WTC11 (cell line): ENCODE results near the gene IPO4. TPM values are rescaled to one million over a fixed set of nuclear protein-coding genes. Genes with fewer than 3 reads are reported as not detected.

Source experiments
- AFF4 ChIP-seq: sonication (generic); formaldehyde crosslinking; IDR thresholded peaks from 2 replicates; pipeline ENCODE4 v1.8.1; 2023; ENCODE audit warnings: mild to moderate bottlenecking, missing genetic modification reagents, borderline replicate concordance
- ATF1 ChIP-seq: sonication (generic); formaldehyde crosslinking; IDR thresholded peaks from 2 replicates; pipeline ENCODE4 v1.8.1; 2023; ENCODE audit warnings: mild to moderate bottlenecking, moderate library complexity, missing genetic modification reagents
- ATF3 ChIP-seq: sonication (generic); formaldehyde crosslinking; conservative IDR thresholded peaks from 2 replicates; pipeline ENCODE4 v1.8.1; 2022; ENCODE audit warnings: mild to moderate bottlenecking, missing genetic modification reagents
- FOXJ3 ChIP-seq: sonication (generic); formaldehyde crosslinking; IDR thresholded peaks from 2 replicates; pipeline ENCODE4 v1.9.0; 2021; ENCODE audit warnings: missing genetic modification reagents, mild to moderate bottlenecking, borderline replicate concordance
- MAX ChIP-seq: sonication (generic); formaldehyde crosslinking; IDR thresholded peaks from 2 replicates; pipeline ENCODE4 v1.8.0; 2022; ENCODE audit warnings: mild to moderate bottlenecking, missing genetic modification reagents
- MXD4 ChIP-seq: fragments of 250-450 bp; sonication (Bioruptor Pico); IDR thresholded peaks from 2 replicates; pipeline ENCODE4 v1.8.0; 2021; ENCODE audit warnings: mild to moderate bottlenecking, moderate library complexity, borderline replicate concordance
- MYBL2 ChIP-seq: sonication (generic); formaldehyde crosslinking; IDR thresholded peaks from 2 replicates; pipeline ENCODE4 v1.8.1; 2023; ENCODE audit warnings: mild to moderate bottlenecking, moderate library complexity, missing genetic modification reagents
- NFATC4 ChIP-seq: fragments of 250-450 bp; sonication (Bioruptor Pico); IDR thresholded peaks from 2 replicates; pipeline ENCODE4 v1.9.0; 2021; ENCODE audit warnings: mild to moderate bottlenecking
- NFYB ChIP-seq: sonication (generic); formaldehyde crosslinking; conservative IDR thresholded peaks from 2 replicates; pipeline ENCODE4 v1.8.0; 2022; ENCODE audit warnings: low read depth, missing genetic modification reagents
- TEAD4 ChIP-seq: sonication (generic); formaldehyde crosslinking; IDR thresholded peaks from 2 replicates; pipeline ENCODE4 v1.8.0; 2022; ENCODE audit warnings: mild to moderate bottlenecking, missing genetic modification reagents
- USF1 ChIP-seq: sonication (generic); formaldehyde crosslinking; IDR thresholded peaks from 2 replicates; pipeline ENCODE4 v1.8.0; 2022; ENCODE audit warnings: mild to moderate bottlenecking, missing genetic modification reagents
- ZBTB43 ChIP-seq: sonication (generic); formaldehyde crosslinking; IDR thresholded peaks from 2 replicates; pipeline ENCODE4 v1.8.1; 2023; ENCODE audit warnings: mild to moderate bottlenecking, missing genetic modification reagents
- ZNF263 ChIP-seq: sonication (generic); formaldehyde crosslinking; IDR thresholded peaks from 2 replicates; pipeline ENCODE4 v1.8.1; 2022; ENCODE audit warnings: low read depth, mild to moderate bottlenecking, moderate library complexity, missing genetic modification reagents
- ZNF281 ChIP-seq: sonication (generic); formaldehyde crosslinking; IDR thresholded peaks from 2 replicates; pipeline ENCODE4 v1.8.0; 2023; ENCODE audit warnings: mild to moderate bottlenecking, missing genetic modification reagents
- ZNF425 ChIP-seq: fragments of 250-450 bp; sonication (Bioruptor Pico); conservative IDR thresholded peaks from 2 replicates; pipeline ENCODE4 v1.9.0; 2021; ENCODE audit warnings: mild to moderate bottlenecking
- total RNA-seq: library from RNA; stranded (reverse); gene quantifications from 3 replicates; pipeline ENCODE4 v1.2.3, GENCODE V29; 2021
- TF ChIP-seq, protein P1 (sequence below): fragments of 250-450 bp; sonication (Bioruptor Pico); IDR thresholded peaks from 2 replicates; pipeline ENCODE4 v2.1.2; 2022; ENCODE audit warnings: mild to moderate bottlenecking, moderate library complexity
- TF ChIP-seq, protein P2 (sequence below): sonication (generic); formaldehyde crosslinking; IDR thresholded peaks from 2 replicates; pipeline ENCODE4 v1.8.1; 2022; ENCODE audit warnings: low read depth, missing genetic modification reagents, borderline replicate concordance
- TF ChIP-seq, protein P3 (sequence below): sonication (generic); formaldehyde crosslinking; IDR thresholded peaks from 2 replicates; pipeline ENCODE4 v1.8.1; 2023; ENCODE audit warnings: mild to moderate bottlenecking, missing genetic modification reagents, moderate library complexity
- TF ChIP-seq, protein P4 (sequence below): sonication (generic); formaldehyde crosslinking; IDR thresholded peaks from 2 replicates; pipeline ENCODE4 v1.8.0; 2022; ENCODE audit warnings: mild to moderate bottlenecking, missing genetic modification reagents

Gene IPO4
- total RNA-seq, 1 experiment from 2014 or later = 128 TPM

- peak; percentile 61; the same call in 1 of the 2 replicates for TF ChIP-seq AFF4 (CRISPR knock-in tag)
- TF ChIP-seq MAX (CRISPR knock-in tag) = peak; percentile 97
- peak; percentile 87 for TF ChIP-seq USF1 (CRISPR knock-in tag)
- no peak for TF ChIP-seq NFATC4
- no peak for TF ChIP-seq NFYB (CRISPR knock-in tag)
- TF ChIP-seq ZBTB43 = peak; percentile 69; the same call in 1 of the 2 replicates
- no peak for TF ChIP-seq TEAD4 (CRISPR knock-in tag)
- TF ChIP-seq ATF3 (CRISPR knock-in tag) = no peak
- no peak for TF ChIP-seq MXD4 (CRISPR knock-in tag)
- TF ChIP-seq ZNF425 = no peak
- TF ChIP-seq, protein P1, sequence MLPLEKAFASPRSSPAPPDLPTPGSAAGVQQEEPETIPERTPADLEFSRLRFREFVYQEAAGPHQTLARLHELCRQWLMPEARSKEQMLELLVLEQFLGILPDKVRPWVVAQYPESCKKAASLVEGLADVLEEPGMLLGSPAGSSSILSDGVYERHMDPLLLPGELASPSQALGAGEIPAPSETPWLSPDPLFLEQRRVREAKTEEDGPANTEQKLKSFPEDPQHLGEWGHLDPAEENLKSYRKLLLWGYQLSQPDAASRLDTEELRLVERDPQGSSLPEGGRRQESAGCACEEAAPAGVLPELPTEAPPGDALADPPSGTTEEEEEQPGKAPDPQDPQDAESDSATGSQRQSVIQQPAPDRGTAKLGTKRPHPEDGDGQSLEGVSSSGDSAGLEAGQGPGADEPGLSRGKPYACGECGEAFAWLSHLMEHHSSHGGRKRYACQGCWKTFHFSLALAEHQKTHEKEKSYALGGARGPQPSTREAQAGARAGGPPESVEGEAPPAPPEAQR (CRISPR knock-in tag) = no peak
- TF ChIP-seq ZNF281 (CRISPR knock-in tag) = no peak
- TF ChIP-seq, protein P2, sequence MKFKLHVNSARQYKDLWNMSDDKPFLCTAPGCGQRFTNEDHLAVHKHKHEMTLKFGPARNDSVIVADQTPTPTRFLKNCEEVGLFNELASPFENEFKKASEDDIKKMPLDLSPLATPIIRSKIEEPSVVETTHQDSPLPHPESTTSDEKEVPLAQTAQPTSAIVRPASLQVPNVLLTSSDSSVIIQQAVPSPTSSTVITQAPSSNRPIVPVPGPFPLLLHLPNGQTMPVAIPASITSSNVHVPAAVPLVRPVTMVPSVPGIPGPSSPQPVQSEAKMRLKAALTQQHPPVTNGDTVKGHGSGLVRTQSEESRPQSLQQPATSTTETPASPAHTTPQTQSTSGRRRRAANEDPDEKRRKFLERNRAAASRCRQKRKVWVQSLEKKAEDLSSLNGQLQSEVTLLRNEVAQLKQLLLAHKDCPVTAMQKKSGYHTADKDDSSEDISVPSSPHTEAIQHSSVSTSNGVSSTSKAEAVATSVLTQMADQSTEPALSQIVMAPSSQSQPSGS = no peak
- TF ChIP-seq ZNF263 (CRISPR knock-in tag) = no peak
- TF ChIP-seq FOXJ3 (CRISPR knock-in tag) = no peak
- 0 out of 2 replicates have a peak, but pooled peaks have one; percentile 39 for TF ChIP-seq ATF1 (CRISPR knock-in tag)
- TF ChIP-seq, protein P3, sequence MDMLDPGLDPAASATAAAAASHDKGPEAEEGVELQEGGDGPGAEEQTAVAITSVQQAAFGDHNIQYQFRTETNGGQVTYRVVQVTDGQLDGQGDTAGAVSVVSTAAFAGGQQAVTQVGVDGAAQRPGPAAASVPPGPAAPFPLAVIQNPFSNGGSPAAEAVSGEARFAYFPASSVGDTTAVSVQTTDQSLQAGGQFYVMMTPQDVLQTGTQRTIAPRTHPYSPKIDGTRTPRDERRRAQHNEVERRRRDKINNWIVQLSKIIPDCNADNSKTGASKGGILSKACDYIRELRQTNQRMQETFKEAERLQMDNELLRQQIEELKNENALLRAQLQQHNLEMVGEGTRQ = peak; percentile 86
- TF ChIP-seq, protein P4, sequence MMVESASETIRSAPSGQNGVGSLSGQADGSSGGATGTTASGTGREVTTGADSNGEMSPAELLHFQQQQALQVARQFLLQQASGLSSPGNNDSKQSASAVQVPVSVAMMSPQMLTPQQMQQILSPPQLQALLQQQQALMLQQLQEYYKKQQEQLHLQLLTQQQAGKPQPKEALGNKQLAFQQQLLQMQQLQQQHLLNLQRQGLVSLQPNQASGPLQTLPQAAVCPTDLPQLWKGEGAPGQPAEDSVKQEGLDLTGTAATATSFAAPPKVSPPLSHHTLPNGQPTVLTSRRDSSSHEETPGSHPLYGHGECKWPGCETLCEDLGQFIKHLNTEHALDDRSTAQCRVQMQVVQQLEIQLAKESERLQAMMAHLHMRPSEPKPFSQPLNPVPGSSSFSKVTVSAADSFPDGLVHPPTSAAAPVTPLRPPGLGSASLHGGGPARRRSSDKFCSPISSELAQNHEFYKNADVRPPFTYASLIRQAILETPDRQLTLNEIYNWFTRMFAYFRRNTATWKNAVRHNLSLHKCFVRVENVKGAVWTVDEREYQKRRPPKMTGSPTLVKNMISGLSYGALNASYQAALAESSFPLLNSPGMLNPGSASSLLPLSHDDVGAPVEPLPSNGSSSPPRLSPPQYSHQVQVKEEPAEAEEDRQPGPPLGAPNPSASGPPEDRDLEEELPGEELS (CRISPR knock-in tag) = 0 out of 2 replicates have a peak, but pooled peaks have one; percentile 52
- TF ChIP-seq MYBL2 (CRISPR knock-in tag) = peak; percentile 82
Measured at GRCh38 chr14:24188251-24189058, at the start of gene IPO4 (continued).
